HEK293 (cell line): ENCODE data around the gene INA.

Source experiments
- OVOL3 ChIP-seq: fragments of 450-650 bp; formaldehyde crosslinking; IDR thresholded peaks from 2 replicates; pipeline ENCODE4 v1.5.1; 2016; ENCODE audit warnings: missing biosample characterization, missing genetic modification characterization
- PRDM1 ChIP-seq: fragments of 450-650 bp; formaldehyde crosslinking; IDR thresholded peaks from 2 replicates; pipeline ENCODE4; 2016; ENCODE audit warnings: missing biosample characterization, missing genetic modification characterization
- TCF7L2 ChIP-seq: IDR thresholded peaks from 2 replicates; pipeline ENCODE4 v1.6.1; 2011; ENCODE audit warnings: low read depth, mild to moderate bottlenecking, inconsistent platforms, low read length, moderate library complexity, borderline replicate concordance
- ZNF776 ChIP-seq: fragments of 450-650 bp; formaldehyde crosslinking; IDR thresholded peaks from 2 replicates; pipeline ENCODE4 v1.5.0; 2017; ENCODE audit warnings: missing biosample characterization, missing genetic modification characterization, borderline replicate concordance
- TF ChIP-seq, protein P1 (sequence below): fragments of 450-650 bp; formaldehyde crosslinking; IDR thresholded peaks from 2 replicates; pipeline ENCODE4 v1.5.1; 2016; ENCODE audit warnings: missing biosample characterization, missing genetic modification characterization
- TF ChIP-seq, protein P2 (sequence below): fragments of 450-650 bp; formaldehyde crosslinking; IDR thresholded peaks from 2 replicates; pipeline ENCODE4 v1.5.1; 2017; ENCODE audit warnings: missing biosample characterization, missing genetic modification characterization

GRCh38 chr10:103316087-103316486 is 39.1 kb downstream of the INA start:
- TF ChIP-seq PRDM1 (tag by site-specific recombination) (no peak), TCF7L2 (no peak), OVOL3 (tag by site-specific recombination) (no peak), ZNF776 (no peak)
- TF ChIP-seq, protein P1, sequence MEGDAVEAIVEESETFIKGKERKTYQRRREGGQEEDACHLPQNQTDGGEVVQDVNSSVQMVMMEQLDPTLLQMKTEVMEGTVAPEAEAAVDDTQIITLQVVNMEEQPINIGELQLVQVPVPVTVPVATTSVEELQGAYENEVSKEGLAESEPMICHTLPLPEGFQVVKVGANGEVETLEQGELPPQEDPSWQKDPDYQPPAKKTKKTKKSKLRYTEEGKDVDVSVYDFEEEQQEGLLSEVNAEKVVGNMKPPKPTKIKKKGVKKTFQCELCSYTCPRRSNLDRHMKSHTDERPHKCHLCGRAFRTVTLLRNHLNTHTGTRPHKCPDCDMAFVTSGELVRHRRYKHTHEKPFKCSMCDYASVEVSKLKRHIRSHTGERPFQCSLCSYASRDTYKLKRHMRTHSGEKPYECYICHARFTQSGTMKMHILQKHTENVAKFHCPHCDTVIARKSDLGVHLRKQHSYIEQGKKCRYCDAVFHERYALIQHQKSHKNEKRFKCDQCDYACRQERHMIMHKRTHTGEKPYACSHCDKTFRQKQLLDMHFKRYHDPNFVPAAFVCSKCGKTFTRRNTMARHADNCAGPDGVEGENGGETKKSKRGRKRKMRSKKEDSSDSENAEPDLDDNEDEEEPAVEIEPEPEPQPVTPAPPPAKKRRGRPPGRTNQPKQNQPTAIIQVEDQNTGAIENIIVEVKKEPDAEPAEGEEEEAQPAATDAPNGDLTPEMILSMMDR (tag by site-specific recombination) = no peak
- TF ChIP-seq, protein P2, sequence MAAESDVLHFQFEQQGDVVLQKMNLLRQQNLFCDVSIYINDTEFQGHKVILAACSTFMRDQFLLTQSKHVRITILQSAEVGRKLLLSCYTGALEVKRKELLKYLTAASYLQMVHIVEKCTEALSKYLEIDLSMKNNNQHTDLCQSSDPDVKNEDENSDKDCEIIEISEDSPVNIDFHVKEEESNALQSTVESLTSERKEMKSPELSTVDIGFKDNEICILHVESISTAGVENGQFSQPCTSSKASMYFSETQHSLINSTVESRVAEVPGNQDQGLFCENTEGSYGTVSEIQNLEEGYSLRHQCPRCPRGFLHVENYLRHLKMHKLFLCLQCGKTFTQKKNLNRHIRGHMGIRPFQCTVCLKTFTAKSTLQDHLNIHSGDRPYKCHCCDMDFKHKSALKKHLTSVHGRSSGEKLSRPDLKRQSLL (tag by site-specific recombination) = no peak
